TTC549 (cell line): Measurements from ENCODE around the gene GJD4.

Experiments used
- FAIRE-seq: peaks from 2 replicates; lab custom pipeline; 2012; peaks lifted over from hg19 to GRCh38; lab: Jason Lieb, UNC

GJD4 gene

GRCh38 chr10:35605191-35605590 is at the start of gene GJD4:
Gene GJD4, plus strand, starts transcription at chr10:35605341. Its CDS starts 227 bp downstream, at chr10:35605568.
- no peak for FAIRE-seq

- FAIRE-seq: no peak
Measured at GRCh38 chr10:35555962-35556930, 48.9 kb upstream of the GJD4 start.

GRCh38 chr10:35558276-35558675 is 46.9 kb upstream of the GJD4 start:
- FAIRE-seq: no peak

GRCh38 chr10:35559416-35559815 is 45.7 kb upstream of the GJD4 start:
- FAIRE-seq: no peak

GRCh38 chr10:35561715-35562114 is 43.4 kb upstream of the GJD4 start:
- FAIRE-seq: no peak

- FAIRE-seq: no peak
Measured at GRCh38 chr10:35562427-35562826, 42.7 kb upstream of the GJD4 start.

- FAIRE-seq: peak; percentile 78
Measured at GRCh38 chr10:35563261-35563891, 41.8 kb upstream of the GJD4 start.

GRCh38 chr10:35564341-35564968 is 40.7 kb upstream of the GJD4 start:
- FAIRE-seq: no peak

GRCh38 chr10:35565602-35566081 is 39.5 kb upstream of the GJD4 start:
- FAIRE-seq: no peak

- no peak for FAIRE-seq
Measured at GRCh38 chr10:35567951-35568350, 37.2 kb upstream of the GJD4 start.

- FAIRE-seq: no peak
Measured at GRCh38 chr10:35568483-35569015, 36.6 kb upstream of the GJD4 start.

- no peak for FAIRE-seq
Measured at GRCh38 chr10:35569111-35569707, 35.9 kb upstream of the GJD4 start.

GRCh38 chr10:35569836-35570235 is 35.3 kb upstream of the GJD4 start:
- no peak for FAIRE-seq

GRCh38 chr10:35570397-35570796 is 34.7 kb upstream of the GJD4 start:
- no peak for FAIRE-seq

- no peak for FAIRE-seq
Measured at GRCh38 chr10:35572583-35572982, 32.6 kb upstream of the GJD4 start.

- FAIRE-seq: no peak
Measured at GRCh38 chr10:35573796-35574195, 31.3 kb upstream of the GJD4 start.

GRCh38 chr10:35574924-35575352 is 30.2 kb upstream of the GJD4 start:
- FAIRE-seq: no peak

GRCh38 chr10:35575640-35576039 is 29.5 kb upstream of the GJD4 start:
- FAIRE-seq: no peak

GRCh38 chr10:35576730-35577129 is 28.4 kb upstream of the GJD4 start:
- no peak for FAIRE-seq

- FAIRE-seq: no peak
Measured at GRCh38 chr10:35577926-35578617, 27.1 kb upstream of the GJD4 start.

GRCh38 chr10:35578618-35578956 is 26.6 kb upstream of the GJD4 start:
- no peak for FAIRE-seq

- no peak for FAIRE-seq
Measured at GRCh38 chr10:35579116-35579515, 26.0 kb upstream of the GJD4 start.
